Stimulated activated CD4-positive, alpha-beta T cell treated with anti-CD3 and anti-CD28 coated beads, Interleukin-2, amount 100 ng/mL, for 4 hours (primary cell): ENCODE measurements around the gene LGALS4.
"Not testable (repeated sequence)": the region's sequence is repeated elsewhere in the genome, so short reads cannot be mapped to it uniquely, and the experiment has no call there.

ENCODE experiments used
- DNase-seq: peaks from one replicate; pipeline ENCODE4 v3.0.0-alpha.2; 2020; ENCODE audit warnings: low read depth

LGALS4 gene

GRCh38 chr19:38795549-38795948 lies 17.2 kb downstream of the LGALS4 start:
- no peak for DNase-seq

GRCh38 chr19:38793671-38794070 lies 19.1 kb downstream of the LGALS4 start:
- no peak for DNase-seq

DNA sequence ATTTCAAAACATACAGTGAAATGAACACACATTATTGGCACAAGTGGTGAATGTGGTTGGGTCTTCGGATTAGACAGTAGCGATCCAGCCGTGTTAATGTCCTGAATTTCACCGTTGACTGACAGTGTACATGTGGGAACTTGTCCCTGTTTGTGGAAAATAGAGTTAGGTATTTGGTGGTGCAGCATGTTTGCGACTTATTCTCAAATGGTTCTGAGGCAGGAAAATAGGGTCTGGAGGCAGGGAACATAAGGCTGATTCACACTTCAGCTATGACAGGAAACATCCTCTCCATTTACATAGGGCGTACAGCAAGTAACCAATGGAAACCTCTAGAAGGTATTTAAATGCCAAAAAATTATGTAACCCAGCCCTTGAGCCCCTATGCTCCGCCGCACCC lies 19.6 kb downstream of the LGALS4 start:
- DNase-seq, result no peak

- no peak for DNase-seq
These were observed 20.3 kb downstream of the LGALS4 start for GRCh38 chr19:38792250-38793111.

GRCh38 chr19:38791451-38792064 lies 21.2 kb downstream of the LGALS4 start:
- not testable (repeated sequence) for DNase-seq

GRCh38 chr19:38790507-38791403 lies 22.0 kb downstream of the LGALS4 start:
- DNase-seq, result not testable (repeated sequence)

- DNase-seq, result no peak
These were observed 24.1 kb downstream of the LGALS4 start, which contains the start of gene LGALS7B for GRCh38 chr19:38788478-38789243. TSS of gene LGALS7B (plus strand) at chr19:38789200. CDS start at chr19:38789227, 27 bp downstream.

DNA sequence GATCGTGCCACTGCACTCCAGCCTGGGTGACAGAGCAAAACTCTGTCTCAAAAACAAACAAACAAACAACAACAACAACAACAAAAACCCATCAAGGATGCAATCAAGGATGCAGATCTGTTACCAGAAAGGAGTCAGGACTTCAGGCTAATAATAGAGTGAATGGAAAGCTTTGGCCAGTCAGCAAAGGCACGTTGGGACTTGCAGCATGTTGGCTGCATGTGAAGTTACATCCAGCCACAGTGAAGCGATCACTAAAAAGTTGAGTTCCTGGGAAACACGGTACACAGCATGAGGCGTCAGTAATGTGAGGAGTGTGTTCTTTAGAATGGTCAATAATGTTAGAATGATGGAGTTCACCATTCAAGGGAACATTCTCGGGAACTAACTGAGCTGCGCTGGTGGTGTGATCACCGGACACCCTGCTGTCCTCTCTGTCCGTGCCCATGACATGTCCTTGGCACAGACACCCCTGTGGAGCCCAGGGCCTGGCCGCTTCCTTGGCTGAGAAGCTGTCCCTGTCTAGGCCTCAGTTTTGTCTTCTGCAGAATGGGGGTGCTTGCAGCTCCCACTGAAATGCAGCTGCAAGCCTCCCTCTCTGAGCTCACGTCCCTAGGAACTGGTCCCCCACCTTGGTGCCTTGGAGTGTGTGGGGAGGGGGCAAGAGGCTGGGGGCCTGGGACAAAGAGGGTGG lies 26.0 kb downstream of the LGALS4 start:
- DNase-seq, result no peak

- DNase-seq, result not testable (repeated sequence)
These were observed 26.7 kb downstream of the LGALS4 start for GRCh38 chr19:38786061-38786460.

- no peak for DNase-seq
These were observed 27.5 kb downstream of the LGALS4 start for GRCh38 chr19:38785187-38785699.

- no peak for DNase-seq
These were observed 28.5 kb downstream of the LGALS4 start for GRCh38 chr19:38784224-38784623.

DNA sequence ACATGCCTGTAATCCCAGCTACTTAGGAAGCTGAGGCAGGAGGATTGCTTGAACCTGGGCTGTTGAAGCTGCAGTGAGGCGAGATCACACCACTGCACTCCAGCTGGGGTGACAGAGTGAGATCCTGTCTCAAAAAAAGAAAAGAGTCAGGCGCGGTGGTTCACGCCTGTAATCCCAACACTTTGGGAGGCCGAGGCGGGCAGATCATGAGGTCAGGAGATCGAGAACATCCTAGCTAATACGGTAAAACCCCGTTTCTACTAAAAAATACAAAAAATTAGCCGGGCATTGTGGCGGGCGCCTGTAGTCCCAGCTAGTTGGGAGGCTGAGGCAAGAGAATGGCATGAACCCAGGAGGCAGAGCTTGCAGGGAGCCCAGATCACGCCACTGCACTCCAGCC lies 30.5 kb downstream of the LGALS4 start:
- DNase-seq, result not testable (repeated sequence)

DNA sequence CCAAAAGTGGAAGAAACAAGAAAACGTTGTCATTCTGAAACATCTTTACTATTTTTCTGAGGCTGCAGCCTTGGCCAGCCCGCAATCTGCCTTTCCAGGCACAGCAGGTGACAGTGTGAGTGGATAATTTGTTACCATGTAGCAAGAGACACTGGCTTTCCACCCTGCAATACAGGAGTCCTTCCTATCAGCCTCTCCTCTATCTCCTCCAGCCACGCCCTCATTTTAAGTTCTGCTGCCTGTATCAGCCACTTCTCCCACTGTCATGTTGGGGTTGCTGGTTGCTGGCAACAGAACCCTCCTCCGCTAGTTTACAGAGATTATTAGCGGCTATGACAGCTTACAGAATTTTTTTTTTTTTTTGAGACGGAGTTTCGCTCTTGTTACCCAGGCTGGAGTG lies 31.7 kb downstream of the LGALS4 start:
- DNase-seq, result no peak

DNA sequence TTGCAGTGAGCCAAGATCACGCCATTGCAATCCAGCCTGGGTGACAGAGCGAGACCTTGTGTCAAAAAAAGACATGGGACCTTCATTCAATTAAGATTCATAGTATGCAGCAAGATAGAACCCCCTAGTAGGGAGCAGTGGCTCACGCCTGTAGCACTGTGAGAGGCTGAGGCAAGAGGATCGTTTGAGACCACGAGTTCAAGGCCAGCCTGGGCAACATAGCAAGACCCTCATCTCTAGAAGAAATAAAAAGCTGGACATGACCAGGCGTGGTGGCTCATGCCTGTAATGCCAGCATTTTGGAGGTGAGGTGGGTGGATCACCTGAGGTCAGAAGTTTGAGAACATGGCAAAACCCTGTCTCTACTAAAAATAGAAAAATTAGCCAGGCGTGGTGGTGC lies 32.3 kb downstream of the LGALS4 start:
- DNase-seq, result no peak

DNA sequence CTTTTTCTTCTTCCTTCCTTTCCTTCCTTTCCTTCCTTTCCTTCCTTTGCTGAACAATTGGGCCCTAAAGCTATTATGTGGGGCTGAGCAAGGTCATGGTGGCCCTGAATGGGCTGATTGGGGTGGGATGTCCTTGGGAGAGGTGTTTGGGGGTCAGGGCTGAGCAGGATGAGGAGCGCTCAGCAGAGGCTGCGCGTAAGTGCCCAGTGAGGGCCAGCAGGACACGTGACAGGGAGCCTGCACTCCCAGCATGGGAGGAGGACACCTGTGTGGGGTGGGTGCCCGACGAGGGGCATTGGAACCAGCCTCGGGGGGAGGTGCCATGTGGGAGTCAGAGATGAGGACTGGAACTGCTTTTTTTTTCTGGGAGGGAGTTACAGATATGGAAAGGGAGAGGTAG lies 34.0 kb downstream of the LGALS4 start:
- no peak for DNase-seq

DNA sequence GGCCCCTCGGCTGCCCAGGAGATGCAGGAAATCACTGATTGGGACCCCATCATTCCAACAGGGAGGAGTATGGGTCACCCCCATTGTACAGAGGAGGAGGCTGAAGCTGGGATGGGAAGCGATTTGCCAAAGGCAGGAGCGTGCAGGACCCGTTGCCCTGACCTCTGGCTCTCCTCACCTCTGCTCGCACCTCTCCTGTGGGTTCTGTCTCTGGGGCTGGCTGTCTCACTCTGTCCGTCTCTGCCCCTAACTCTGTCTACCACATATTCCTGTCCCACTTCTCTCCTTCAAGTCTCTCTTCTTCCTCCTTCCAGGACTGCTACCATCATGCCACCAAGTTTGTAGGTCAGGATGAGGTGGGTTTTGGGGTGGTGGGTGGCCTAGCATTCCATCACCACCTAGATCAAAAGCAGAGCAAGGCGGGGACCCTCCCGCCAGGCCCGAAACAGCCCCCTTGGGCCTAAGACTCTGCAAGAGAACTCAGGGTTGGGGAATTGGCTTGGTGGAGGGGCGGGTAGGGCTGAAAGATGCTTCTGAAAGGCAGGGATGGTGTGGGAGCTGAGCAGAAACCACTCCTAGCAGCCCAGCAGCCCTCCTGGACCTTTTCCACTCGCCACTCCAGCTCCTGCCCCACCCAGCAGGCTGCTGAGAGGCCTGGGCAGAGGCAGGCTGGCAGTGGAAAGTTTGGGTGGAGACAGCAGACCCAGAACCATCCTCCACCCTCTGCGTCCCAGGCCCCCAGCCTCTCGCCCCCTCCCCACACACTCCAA lies 38.4 kb downstream of the LGALS4 start:
- DNase-seq, result no peak

DNA sequence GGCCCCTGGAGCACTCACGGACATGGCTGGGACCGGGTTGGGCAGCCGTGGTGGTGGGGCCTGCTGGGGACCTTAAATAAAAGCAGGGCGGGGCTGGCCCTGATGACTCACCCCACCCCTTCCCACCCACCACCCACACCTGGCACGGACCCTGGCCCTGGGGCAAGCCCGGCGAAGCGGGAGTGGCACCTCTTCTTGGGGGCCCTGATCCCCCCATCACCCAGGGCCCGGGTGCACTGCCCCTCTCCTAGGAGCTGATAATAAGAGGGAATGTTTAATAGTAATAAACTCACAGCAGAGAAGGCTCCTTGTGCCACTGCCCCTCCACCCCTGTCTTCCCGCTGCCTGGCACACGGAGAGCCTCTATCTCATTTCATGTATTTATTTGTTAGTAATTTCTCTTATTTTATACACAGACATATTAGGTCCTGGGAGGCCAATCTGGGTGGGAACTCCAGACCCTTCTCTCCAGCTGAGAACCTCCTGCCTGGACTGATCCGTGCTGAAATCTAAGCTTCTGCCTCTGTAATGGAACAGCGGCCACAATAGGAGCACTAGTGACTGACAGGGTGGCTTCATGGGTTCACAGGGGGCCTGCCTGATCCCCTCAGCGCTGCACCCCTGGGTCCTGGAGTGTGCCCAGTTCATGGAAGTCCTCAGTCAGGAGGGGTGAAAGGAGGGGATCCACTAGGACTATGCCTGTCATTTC lies 39.1 kb downstream of the LGALS4 start, which contains the start of gene LGALS7:
TSS of gene LGALS7 (minus strand) at position 49 of the 709 bp plus-strand sequence. CDS start at position 24, 25 bp downstream.
- DNase-seq, result no peak

DNA sequence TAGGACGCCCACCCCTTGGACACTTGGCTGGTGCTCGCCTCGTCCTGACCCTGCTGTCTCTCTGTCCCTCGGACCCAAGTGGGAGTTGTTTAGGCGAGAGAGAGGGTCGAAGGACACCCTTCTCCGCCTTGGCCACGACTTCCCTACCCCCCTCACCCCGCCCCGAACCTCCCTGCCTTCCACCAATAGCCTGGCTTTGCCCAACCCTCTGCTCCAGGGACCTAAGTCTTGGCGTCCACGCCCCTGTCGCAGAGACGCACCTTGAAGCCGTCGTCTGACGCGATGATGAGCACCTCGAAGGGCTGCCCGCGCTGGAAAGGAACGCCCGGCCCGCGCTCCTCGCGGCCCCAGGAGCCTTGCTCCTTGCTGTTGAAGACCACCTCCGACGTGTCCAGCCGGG lies 41.2 kb downstream of the LGALS4 start:
- not testable (repeated sequence) for DNase-seq

- DNase-seq, result not testable (repeated sequence)
These were observed 41.8 kb downstream of the LGALS4 start for GRCh38 chr19:38770949-38771275.
